GM12878 (cell line): Measurements from ENCODE around the gene CCDC81.

Source experiments
- CBX5 ChIP-seq: sonication (generic); IDR thresholded peaks from 2 replicates; pipeline ENCODE4 v1.6.1; 2016; ENCODE audit warnings: low read depth, moderate library complexity, mild to moderate bottlenecking, inconsistent platforms
- CHD4 ChIP-seq: fragments of 200-600 bp; sonication (generic); IDR thresholded peaks from 2 replicates; pipeline ENCODE4 v1.6.1; 2016; ENCODE audit warnings: mild to moderate bottlenecking
- CREB1 ChIP-seq: IDR thresholded peaks from 2 replicates; pipeline ENCODE4 v1.6.1; 2012; ENCODE audit warnings: low read depth, mild to moderate bottlenecking, inconsistent platforms
- MYB ChIP-seq: fragments of 150-350 bp; IDR thresholded peaks from 2 replicates; pipeline ENCODE4 v1.6.1; 2014; ENCODE audit warnings: mild to moderate bottlenecking, low read depth, low read length, borderline replicate concordance
- NFYA ChIP-seq: IDR thresholded peaks from 2 replicates; pipeline ENCODE4 v1.6.1; 2011; ENCODE audit warnings: low read depth, mild to moderate bottlenecking, low read length, improper control_type of control experiment, borderline replicate concordance
- NR2C2 ChIP-seq: IDR thresholded peaks from 2 replicates; pipeline ENCODE4 v1.6.1; 2011; ENCODE audit warnings: borderline replicate concordance, low read depth; ENCODE audit not compliant: control insufficient read depth, insufficient read length
- POLR2A ChIP-seq: IDR thresholded peaks from 2 replicates; pipeline ENCODE4 v1.6.1; 2011; ENCODE audit warnings: low read depth, mild to moderate bottlenecking, low read length
- POLR2AphosphoS2 ChIP-seq: IDR thresholded peaks from 2 replicates; pipeline ENCODE4 v1.6.1; 2011; ENCODE audit warnings: low read depth, mild to moderate bottlenecking, low read length, improper control_type of control experiment, moderate library complexity
- POLR2AphosphoS5 ChIP-seq: IDR thresholded peaks from 2 replicates; pipeline ENCODE4 v1.6.1; 2011; ENCODE audit warnings: mild to moderate bottlenecking, low read length, inconsistent platforms
- SIN3A ChIP-seq: IDR thresholded peaks from 2 replicates; pipeline ENCODE4 v1.6.1; 2012; ENCODE audit warnings: low read depth, low read length, improper control_type of control experiment
- ZNF274 ChIP-seq: IDR thresholded peaks from one replicate; pipeline ENCODE4 v1.8.0; 2011; ENCODE audit not compliant: insufficient read length, insufficient read depth
- ZNF384 ChIP-seq: IDR thresholded peaks from 2 replicates; pipeline ENCODE4 v1.6.1; 2012; ENCODE audit warnings: low read depth, mild to moderate bottlenecking, low read length, improper control_type of control experiment, borderline replicate concordance
- ZSCAN29 ChIP-seq: fragments of 450-650 bp; IDR thresholded peaks from 2 replicates; pipeline ENCODE4 v1.6.1; 2017; ENCODE audit warnings: mild to moderate bottlenecking, moderate library complexity
- TF ChIP-seq, protein P1 (sequence below), 3 experiments: IDR thresholded peaks in 2 of 3; conservative IDR thresholded peaks in 1 of 3; 2 replicates each; pipeline ENCODE4 v1.5.1; 2011; ENCODE audit warnings: low read depth in 3 of 3, low read length in 3 of 3, mild to moderate bottlenecking in 3 of 3, control low read depth in 2 of 3, moderate library complexity in 2 of 3, inconsistent platforms in 1 of 3, mixed read lengths in 1 of 3; ENCODE audit not compliant: control insufficient read depth in 2 of 3, insufficient read depth in 1 of 3; ENCODE audit errors: extremely low read depth in 1 of 3

DNA sequence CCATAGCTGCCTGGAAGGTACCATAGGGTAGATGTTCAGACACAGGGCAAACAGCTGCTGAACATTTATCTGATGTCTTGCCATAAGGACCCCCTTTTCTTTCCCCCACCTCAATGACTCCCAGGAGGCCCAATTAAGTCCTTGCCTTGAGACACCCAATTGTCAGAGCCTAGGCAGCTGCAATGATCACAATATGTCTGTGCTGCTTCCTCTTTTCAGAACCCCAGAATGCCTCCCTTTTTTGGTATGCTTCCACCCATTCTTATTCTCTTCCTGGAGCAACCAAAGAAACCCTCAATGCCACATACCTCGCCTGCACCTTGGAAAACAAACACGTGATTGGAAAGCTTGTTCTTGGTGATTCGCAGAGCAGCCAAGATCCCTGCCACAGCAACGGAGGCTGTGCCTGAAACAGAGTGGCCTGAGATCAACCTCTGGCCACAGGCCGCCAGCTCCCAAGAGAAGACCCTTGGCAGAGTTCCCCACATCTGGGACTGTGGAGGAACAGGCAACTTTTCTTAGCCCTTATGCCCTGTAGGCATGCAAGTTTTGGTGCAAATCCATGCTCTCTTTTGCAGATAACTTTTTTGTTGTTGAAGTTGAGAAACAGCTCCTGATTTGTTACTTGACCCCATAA lies 75.4 kb downstream of the CCDC81 start:
- no peak for TF ChIP-seq ZNF384
- TF ChIP-seq POLR2A: no peak
- TF ChIP-seq CHD4: no peak
- TF ChIP-seq, protein P1, sequence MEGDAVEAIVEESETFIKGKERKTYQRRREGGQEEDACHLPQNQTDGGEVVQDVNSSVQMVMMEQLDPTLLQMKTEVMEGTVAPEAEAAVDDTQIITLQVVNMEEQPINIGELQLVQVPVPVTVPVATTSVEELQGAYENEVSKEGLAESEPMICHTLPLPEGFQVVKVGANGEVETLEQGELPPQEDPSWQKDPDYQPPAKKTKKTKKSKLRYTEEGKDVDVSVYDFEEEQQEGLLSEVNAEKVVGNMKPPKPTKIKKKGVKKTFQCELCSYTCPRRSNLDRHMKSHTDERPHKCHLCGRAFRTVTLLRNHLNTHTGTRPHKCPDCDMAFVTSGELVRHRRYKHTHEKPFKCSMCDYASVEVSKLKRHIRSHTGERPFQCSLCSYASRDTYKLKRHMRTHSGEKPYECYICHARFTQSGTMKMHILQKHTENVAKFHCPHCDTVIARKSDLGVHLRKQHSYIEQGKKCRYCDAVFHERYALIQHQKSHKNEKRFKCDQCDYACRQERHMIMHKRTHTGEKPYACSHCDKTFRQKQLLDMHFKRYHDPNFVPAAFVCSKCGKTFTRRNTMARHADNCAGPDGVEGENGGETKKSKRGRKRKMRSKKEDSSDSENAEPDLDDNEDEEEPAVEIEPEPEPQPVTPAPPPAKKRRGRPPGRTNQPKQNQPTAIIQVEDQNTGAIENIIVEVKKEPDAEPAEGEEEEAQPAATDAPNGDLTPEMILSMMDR (IDR thresholded peaks at IDR 0.05 in 2 of 3, conservative IDR thresholded peaks at IDR 0.05 in 1 of 3; ENCODE audit: control insufficient read depth in 2 of 3, extremely low read depth in 1 of 3, insufficient read depth in 1 of 3, low read depth in 3 of 3, low read length in 3 of 3): no peak
- no peak for TF ChIP-seq POLR2AphosphoS2
- no peak for TF ChIP-seq MYB
- no peak for TF ChIP-seq POLR2AphosphoS5
- no peak for TF ChIP-seq ZSCAN29
- no peak for TF ChIP-seq CBX5
- TF ChIP-seq CREB1: no peak
- no peak for TF ChIP-seq SIN3A
- TF ChIP-seq NFYA: no peak
- no peak for TF ChIP-seq ZNF274
- TF ChIP-seq NR2C2: no peak
